A549 (cell line): Measurements from ENCODE around the gene MYOD1.

Source experiments
- CEBPB ChIP-seq, 2 experiments: fragments of >200 bp in 1 of 2; sonication (Bioruptor Twin) in 1 of 2; formaldehyde crosslinking in 1 of 2; IDR thresholded peaks; 2 replicates each; pipeline ENCODE4 v1.6.1; 2012 to 2016
- ESRRA ChIP-seq: fragments of 150-350 bp; IDR thresholded peaks from 2 replicates; pipeline ENCODE4 v1.6.1; 2014; ENCODE audit warnings: mild to moderate bottlenecking, low read length, borderline replicate concordance
- RNF2 ChIP-seq: fragments of 200-600 bp; sonication (generic); IDR thresholded peaks from 2 replicates; pipeline ENCODE4 v1.6.1; 2016; ENCODE audit warnings: low read depth, mild to moderate bottlenecking, antibody characterized with exemption, moderate library complexity, borderline replicate concordance

GRCh38 chr11:17719028-17719937, at the start of gene MYOD1:
- TF ChIP-seq CEBPB (IDR thresholded peaks at IDR 0.05) (no peak), RNF2 (no peak), ESRRA (no peak)
